ENCODE data around the gene BRCA1.
"Not testable (repeated sequence)": the region's sequence is repeated elsewhere in the genome, so short reads cannot be mapped to it uniquely, and the experiment has no call there.

The BRCA1 gene

GRCh38 chr17:43134774-43135453 is 9.8 kb upstream of the BRCA1 start:
- DNase-seq (ENCODE audit: low read depth, low spot score), result no peak

- not testable (repeated sequence) for DNase-seq (ENCODE audit: low read depth, low spot score)
Measured at GRCh38 chr17:43133439-43133838, 8.3 kb upstream of the BRCA1 start.

DNA sequence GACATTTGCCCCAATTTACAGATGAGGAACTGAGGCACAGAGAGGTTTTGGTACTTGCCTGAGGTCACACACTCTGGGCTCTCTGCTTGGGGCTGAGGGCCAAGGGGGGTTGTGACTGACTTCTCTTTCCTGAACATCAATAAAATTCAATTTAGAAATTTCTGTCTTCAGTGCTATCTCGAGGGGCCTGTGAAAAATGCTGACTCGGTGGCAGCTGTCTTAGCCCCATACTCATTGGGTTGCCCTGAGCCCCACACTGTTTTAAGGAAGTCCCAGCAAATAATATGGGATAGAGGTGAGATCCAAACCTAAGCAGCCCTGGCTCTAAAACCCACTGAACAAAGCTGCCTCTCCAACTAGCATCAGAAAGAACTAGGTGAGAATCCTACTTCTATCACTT is 7.0 kb upstream of the BRCA1 start:
- DNase-seq (ENCODE audit: low read depth, low spot score), result no peak

- no peak for DNase-seq (ENCODE audit: low read depth, low spot score)
Measured at GRCh38 chr17:43129671-43130010, 4.5 kb upstream of the BRCA1 start.

DNA sequence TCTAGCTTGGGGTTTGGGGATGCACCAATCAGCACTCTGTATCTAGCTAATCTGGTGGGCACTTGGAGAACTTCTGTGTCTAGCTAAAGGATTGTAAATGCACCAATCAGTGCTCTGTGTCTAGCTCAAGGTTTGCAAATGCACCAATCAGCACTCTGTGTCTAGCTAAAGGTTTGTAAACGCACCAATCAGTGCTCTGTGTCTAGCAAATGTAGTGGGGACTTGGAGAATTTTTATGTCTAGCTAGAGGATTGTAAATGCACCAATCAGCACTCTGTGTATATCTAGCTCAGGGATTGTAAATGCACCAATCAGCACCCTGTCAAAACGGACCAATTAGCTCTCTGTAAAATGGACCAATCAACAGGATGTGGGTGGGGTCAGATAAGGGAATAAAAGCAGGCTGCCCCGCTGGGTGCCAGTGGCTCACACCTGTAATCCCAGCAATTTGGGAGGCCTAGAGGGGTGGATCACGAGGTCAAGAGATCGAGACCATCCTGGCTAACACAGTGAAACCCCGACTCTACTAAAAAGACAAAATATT is 2.2 kb upstream of the BRCA1 start:
- not testable (repeated sequence) for DNase-seq (ENCODE audit: low read depth, low spot score)

GRCh38 chr17:43126911-43127290 is 1.7 kb upstream of the BRCA1 start:
- DNase-seq (ENCODE audit: low read depth, low spot score), result no peak

DNA sequence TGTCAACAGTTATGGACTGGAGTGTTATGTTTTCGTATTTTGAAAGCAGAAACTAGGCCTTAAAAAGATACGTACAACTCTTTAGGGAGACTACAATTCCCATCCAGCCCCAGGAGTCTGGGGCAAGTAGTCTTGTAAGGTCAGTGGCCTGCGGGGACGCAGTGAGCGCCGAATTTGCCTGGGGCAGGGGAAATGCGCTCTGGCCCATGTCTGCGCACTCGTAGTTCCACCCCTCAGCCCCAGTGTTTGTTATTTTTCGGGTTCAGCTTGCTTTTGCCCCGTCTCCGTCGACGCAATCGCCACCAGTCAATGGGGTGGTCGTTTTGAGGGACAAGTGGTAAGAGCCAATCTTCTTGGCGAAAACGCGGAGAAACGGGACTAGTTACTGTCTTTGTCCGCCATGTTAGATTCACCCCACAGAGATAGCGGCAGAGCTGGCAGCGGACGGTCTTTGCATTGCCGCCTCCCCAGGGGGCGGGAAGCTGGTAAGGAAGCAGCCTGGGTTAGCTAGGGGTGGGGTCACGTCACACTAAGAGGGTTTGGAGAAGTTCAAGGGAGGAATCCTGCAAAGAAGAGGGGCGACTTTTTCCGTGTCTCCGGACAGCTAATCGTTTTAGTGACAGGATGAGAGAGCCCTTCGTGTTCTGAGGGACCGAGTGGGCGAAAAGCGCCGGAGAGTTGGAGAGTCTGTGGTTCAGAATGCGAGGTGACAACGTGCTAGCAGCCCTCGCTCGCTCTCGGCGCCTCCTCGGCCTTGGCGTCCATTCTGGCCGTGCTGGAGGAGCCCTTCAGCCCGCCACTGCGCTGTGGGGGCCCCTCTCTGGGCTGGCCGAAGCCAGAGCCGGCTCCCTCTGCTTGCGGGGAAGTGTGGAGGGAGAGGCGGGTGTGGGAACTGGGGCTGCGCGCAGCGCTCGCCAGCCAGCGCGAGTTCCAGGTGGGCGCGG is 1.1 kb upstream of the BRCA1 start:
- no peak for DNase-seq (ENCODE audit: low read depth, low spot score)

GRCh38 chr17:43118679-43119615 is 6.2 kb downstream of the BRCA1 start:
- DNase-seq (ENCODE audit: low read depth, low spot score), result no peak

GRCh38 chr17:43114151-43114552 is 11.0 kb downstream of the BRCA1 start:
- DNase-seq (ENCODE audit: low read depth, low spot score), result no peak

GRCh38 chr17:43106552-43106951 is 18.6 kb downstream of the BRCA1 start:
- no peak for DNase-seq (ENCODE audit: low read depth, low spot score)

DNA sequence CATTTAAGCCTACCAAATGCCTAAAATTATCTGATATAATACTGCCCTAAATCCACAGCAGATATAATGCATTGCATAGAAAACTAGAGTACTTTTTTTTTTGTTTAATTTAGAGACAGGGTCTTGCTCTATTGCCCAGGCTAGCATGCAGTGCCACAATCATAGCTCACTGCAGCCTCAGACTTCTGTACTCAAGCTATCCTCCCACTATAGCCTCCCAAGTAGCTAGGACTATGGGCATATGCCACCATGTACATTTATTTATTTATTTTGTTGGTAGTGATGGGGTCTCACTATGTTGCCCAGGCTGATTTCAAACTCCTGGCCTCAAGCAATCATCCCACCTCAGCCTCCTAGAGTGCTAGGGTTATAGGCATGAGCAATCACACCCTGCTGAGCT is 20.0 kb downstream of the BRCA1 start:
- no peak for DNase-seq (ENCODE audit: low read depth, low spot score)

GRCh38 chr17:43104665-43105064 is 20.5 kb downstream of the BRCA1 start:
- no peak for DNase-seq (ENCODE audit: low read depth, low spot score)

DNA sequence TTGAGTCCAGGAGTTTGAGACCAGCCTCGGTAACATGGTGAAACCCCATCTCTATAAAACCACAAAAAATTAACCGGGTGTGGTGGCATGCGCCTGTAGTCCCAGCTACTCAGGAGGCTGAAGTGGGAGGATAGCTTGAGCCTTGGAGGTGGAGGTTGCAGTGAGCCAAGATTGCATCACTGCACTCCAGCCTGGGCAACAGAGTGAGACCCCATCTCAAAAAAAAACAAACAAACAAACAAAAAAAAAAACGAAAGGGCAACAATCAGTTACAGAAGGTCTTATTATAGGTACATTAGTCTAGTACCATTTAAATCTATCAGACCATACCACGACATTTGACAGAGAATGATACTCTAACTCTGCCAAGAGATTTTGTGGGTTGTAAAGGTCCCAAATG is 29.8 kb downstream of the BRCA1 start:
- DNase-seq (ENCODE audit: low read depth, low spot score), result not testable (repeated sequence)

DNA sequence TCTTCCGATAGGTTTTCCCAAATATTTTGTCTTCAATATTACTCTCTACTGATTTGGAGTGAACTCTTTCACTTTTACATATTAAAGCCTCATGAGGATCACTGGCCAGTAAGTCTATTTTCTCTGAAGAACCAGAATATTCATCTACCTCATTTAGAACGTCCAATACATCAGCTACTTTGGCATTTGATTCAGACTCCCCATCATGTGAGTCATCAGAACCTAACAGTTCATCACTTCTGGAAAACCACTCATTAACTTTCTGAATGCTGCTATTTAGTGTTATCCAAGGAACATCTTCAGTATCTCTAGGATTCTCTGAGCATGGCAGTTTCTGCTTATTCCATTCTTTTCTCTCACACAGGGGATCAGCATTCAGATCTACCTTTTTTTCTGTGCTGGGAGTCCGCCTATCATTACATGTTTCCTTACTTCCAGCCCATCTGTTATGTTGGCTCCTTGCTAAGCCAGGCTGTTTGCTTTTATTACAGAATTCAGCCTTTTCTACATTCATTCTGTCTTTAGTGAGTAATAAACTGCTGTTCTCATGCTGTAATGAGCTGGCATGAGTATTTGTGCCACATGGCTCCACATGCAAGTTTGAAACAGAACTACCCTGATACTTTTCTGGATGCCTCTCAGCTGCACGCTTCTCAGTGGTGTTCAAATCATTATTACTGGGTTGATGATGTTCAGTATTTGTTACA is 30.9 kb downstream of the BRCA1 start:
- no peak for DNase-seq (ENCODE audit: low read depth, low spot score)

GRCh38 chr17:43092901-43093300 is 32.3 kb downstream of the BRCA1 start:
- DNase-seq (ENCODE audit: low read depth, low spot score), result no peak

- DNase-seq (ENCODE audit: low read depth, low spot score), result no peak
Measured at GRCh38 chr17:43090022-43090421, 35.1 kb downstream of the BRCA1 start.

DNA sequence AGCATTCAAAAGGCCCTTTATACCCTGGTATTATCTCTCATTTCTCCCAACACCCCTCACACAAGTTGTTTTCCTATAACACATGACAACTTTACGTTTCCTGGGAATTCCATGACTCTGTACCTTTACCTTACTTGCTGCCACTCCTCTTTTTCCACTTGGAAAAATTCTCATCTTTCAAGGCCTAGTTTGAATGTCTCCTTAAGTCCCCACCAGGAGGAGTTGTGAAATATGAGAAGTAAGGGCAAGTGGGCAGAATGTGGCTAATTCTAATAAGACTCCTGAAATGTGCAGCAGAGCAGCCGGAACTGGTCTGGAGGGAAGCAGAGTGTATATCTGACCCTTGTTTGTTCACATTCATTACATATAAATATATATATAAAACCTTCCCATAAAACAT is 39.7 kb downstream of the BRCA1 start:
- no peak for DNase-seq (ENCODE audit: low read depth, low spot score)

DNA sequence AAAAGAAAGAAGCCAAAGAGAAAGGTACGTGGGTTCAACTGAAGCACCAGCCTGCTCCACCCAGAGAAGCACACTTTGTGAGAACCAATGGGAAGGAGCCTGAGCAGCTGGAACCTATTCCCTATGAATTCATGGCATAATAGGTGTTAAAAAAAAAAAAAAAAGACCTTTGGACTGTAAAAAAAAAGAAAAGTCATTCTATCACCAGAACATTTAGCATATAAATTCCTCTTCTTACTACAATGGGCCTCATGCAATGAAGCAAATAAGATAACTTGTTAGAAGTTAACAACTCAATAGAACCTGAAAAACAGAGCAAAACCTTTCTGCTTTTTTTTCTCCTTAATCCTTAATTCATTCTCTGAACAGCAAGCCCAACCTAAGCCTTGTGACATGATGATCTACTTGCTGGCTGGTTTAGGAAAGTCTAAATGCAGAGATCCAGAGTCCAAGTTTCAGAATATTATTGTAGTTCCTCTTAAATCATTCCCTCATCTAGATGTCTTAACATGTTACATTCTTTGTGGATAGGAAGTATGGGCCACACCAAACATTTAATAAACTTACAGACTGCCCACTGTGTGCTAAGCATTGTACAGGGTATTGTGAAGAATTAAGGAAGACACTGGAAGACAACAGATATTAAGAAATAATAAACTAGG is 45.4 kb downstream of the BRCA1 start:
- no peak for DNase-seq (ENCODE audit: low read depth, low spot score)

- no peak for DNase-seq (ENCODE audit: low read depth, low spot score)
Measured at GRCh38 chr17:43074869-43075268, 50.3 kb downstream of the BRCA1 start.

DNA sequence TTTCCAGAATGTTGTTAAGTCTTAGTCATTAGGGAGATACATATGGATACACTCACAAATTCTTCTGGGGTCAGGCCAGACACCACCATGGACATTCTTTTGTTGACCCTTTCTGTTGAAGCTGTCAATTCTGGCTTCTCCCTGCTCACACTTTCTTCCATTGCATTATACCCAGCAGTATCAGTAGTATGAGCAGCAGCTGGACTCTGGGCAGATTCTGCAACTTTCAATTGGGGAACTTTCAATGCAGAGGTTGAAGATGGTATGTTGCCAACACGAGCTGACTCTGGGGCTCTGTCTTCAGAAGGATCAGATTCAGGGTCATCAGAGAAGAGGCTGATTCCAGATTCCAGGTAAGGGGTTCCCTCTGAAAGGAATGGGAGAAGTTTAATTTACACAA is 54.3 kb downstream of the BRCA1 start:
- DNase-seq (ENCODE audit: low read depth, low spot score), result no peak

GRCh38 chr17:43070257-43070656 is 54.9 kb downstream of the BRCA1 start:
- no peak for DNase-seq (ENCODE audit: low read depth, low spot score)

All from smooth muscle cell of the brain vasculature (primary cell).